ENCODE data around the gene ABCB8. TPM values are rescaled to one million over a fixed set of nuclear protein-coding genes. Genes with fewer than 3 reads are reported as not detected.
A peak's percentile ranks its signal among the peaks of the same experiment; 100 is the strongest.

The ABCB8 gene
- total RNA-seq, 2 experiments from 2014 or later: 48.4 to 49.5 TPM

GRCh38 chr7:151093748-151094147 is 65.5 kb downstream of the ABCB8 start:
- Mint-ChIP-seq H3K27me3 (no peaks in the 10 kb centered on the region), H3K4me1 (ENCODE audit: low read depth) (peaks cover 20% of the 10 kb centered on the region), H3K36me3 (no peaks in the 10 kb centered on the region), H3K27ac (no peak overlapping the region), H3K9me3 (no peaks in the 10 kb centered on the region), H3K4me3 (no peak overlapping the region)
- CTCF ChIA-PET: interaction anchor here (0.7 to 4.4 kb wide), 6 partner anchors 14 to 78 kb away, joined by 3 to 15 read pairs (median 4); no protein-coding TSS in a partner anchor
- POLR2A ChIA-PET: no interaction called here
- intact Hi-C loops (cut with micrococcal nuclease): no loop called here
- DNase-seq: no peak

DNA sequence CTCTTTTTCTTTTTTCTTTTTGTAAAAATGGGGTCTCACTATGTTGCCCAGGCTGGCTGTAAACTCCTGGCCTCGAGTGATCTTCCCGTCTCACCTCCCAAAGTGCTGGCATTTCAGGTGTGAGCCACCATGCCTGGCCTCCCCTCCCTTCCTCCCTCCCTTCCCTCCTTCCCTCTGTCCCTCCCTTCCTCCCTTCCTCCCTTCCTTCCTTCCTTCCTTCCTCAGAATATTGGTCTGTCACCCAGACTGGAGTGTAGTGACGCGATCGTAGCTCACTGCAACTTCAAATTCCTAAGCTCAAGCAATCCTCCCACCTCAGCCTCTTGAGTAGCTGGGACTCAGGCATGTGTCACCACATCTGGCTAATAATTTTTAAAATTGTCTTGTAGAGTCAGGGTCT is 66.4 kb downstream of the ABCB8 start:
- Mint-ChIP-seq H3K27me3 (no peaks in the 10 kb centered on the region), H3K36me3 (no peaks in the 10 kb centered on the region), H3K9me3 (no peaks in the 10 kb centered on the region), H3K27ac (no peak overlapping the region), H3K4me1 (ENCODE audit: low read depth) (peaks cover 13% of the 10 kb centered on the region), H3K4me3 (no peak overlapping the region)
- CTCF ChIA-PET: interaction anchor here (0.7 to 4.4 kb wide), 6 partner anchors 13 to 77 kb away, joined by 3 to 15 read pairs (median 4); no protein-coding TSS in a partner anchor
- intact Hi-C loops (cut with micrococcal nuclease): no loop called here
- no peak for DNase-seq
- POLR2A ChIA-PET: no interaction called here

- no peak overlapping the region for H3K4me3 Mint-ChIP-seq
- peaks cover 11% of the 10 kb centered on the region for H3K4me1 Mint-ChIP-seq (ENCODE audit: low read depth)
- no peak overlapping the region for H3K27ac Mint-ChIP-seq
- no peaks in the 10 kb centered on the region for H3K36me3 Mint-ChIP-seq
- intact Hi-C loops (cut with micrococcal nuclease): no loop called here
- ChIA-PET CTCF (interaction anchor here (0.9 to 4.4 kb wide), 5 partner anchors 13 to 71 kb away, joined by 3 to 15 read pairs (median 5); no protein-coding TSS in a partner anchor), POLR2A (no interaction called here)
- H3K27me3 Mint-ChIP-seq: no peaks in the 10 kb centered on the region
- H3K9me3 Mint-ChIP-seq: no peaks in the 10 kb centered on the region
- DNase-seq: no peak
Measured at GRCh38 chr7:151095123-151095797, 67.0 kb downstream of the ABCB8 start.

DNA sequence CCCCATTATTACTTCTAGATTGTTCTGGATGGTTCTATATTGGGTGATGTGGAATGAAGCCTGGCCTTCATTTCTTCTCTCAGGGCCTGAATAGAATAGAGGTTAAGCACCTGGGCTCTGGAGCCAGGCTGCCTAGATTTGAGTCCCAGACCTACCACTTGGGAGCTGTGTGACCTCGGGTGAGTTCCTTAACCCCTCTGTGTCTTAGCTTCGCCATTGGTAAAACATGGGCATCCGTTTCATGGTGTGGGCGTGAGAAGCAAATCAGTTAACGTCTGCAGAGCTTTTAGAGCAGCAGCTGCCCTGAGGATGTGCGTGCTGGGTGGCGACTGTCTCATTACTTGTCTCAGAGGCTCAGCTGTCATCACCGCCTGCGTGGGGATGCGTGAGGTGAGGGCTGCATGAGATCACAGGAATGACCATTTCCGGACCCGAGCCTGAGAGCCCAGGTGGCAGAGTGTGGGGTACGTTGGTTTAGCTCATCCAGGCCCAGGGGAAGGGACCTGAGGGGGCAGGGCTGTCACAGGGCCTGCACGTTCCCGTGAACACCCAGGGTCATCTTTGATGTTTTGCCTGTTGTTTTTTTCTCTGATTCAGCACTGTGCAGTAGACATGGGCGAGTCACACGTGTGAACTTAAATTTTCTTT is 67.7 kb downstream of the ABCB8 start:
- no peaks in the 10 kb centered on the region for H3K9me3 Mint-ChIP-seq
- H3K27ac Mint-ChIP-seq: peak overlapping the region; percentile 64
- ChIA-PET POLR2A (interaction anchor here (1.3 kb wide), 1 partner anchor 8 kb away, joined by 4 read pairs; no protein-coding TSS in a partner anchor), CTCF (interaction anchor here (2.6 to 4.4 kb wide), 2 partner anchors 15 to 28 kb away, joined by 14 to 15 read pairs; no protein-coding TSS in a partner anchor)
- no peaks in the 10 kb centered on the region for H3K27me3 Mint-ChIP-seq
- DNase-seq: peak; percentile 56
- H3K4me3 Mint-ChIP-seq: peak overlapping the region; percentile 36
- H3K4me1 Mint-ChIP-seq (ENCODE audit: low read depth): peaks cover 11% of the 10 kb centered on the region
- intact Hi-C loops (cut with micrococcal nuclease): no loop called here
- no peaks in the 10 kb centered on the region for H3K36me3 Mint-ChIP-seq

Other genes with a start within 250 kb of the ABCB8 start
- gene TMEM176B, start 228.1 kb upstream of the ABCB8 start, total RNA-seq: not detected
- not detected for gene TMEM176A, start 227.7 kb upstream of the ABCB8 start, total RNA-seq
- not detected for gene AOC1, start 175.9 kb upstream of the ABCB8 start, total RNA-seq
- gene KCNH2, start 50.1 kb upstream of the ABCB8 start, total RNA-seq: under 1 TPM; 0.34 to 0.45 TPM
- gene NOS3, start 37.4 kb upstream of the ABCB8 start, total RNA-seq: 10 to 100 TPM; 10.4 to 13.2 TPM
- 1 to 10 TPM; 3.5 to 4.6 TPM for gene ATG9B, start 4.0 kb upstream of the ABCB8 start, total RNA-seq
- gene ASIC3, start 20.1 kb downstream of the ABCB8 start, total RNA-seq: 1 to 10 TPM; 5.3 to 7.6 TPM
- gene CDK5, start 29.4 kb downstream of the ABCB8 start, total RNA-seq: 10 to 100 TPM; 12.8 to 14.1 TPM
- gene SLC4A2, start 31.1 kb downstream of the ABCB8 start, total RNA-seq: 10 to 100 TPM; 46.7 to 50.5 TPM
- 10 to 100 TPM; 56.8 to 57.4 TPM for gene FASTK, start 52.4 kb downstream of the ABCB8 start, total RNA-seq
- 10 to 100 TPM; 53.8 to 60.9 TPM for gene TMUB1, start 55.0 kb downstream of the ABCB8 start, total RNA-seq
- 10 to 100 TPM; 29.8 to 36.5 TPM for gene AGAP3, start 58.0 kb downstream of the ABCB8 start, total RNA-seq
- gene GBX1, start 139.2 kb downstream of the ABCB8 start, total RNA-seq: not detected
- not detected for gene ASB10, start 158.8 kb downstream of the ABCB8 start, total RNA-seq
- not detected for gene H2BK1, start 182.0 kb downstream of the ABCB8 start, total RNA-seq
- gene ABCF2, start 198.8 kb downstream of the ABCB8 start, total RNA-seq: 10 to 100 TPM; 41.1 to 41.2 TPM
- 10 to 100 TPM; 33.6 to 34.2 TPM for gene CHPF2, start 204.0 kb downstream of the ABCB8 start, total RNA-seq
- 1 to 10 TPM; 4.4 to 5.5 TPM for gene SMARCD3, start 220.2 kb downstream of the ABCB8 start, total RNA-seq